Dendritic cell treated with granulocyte-macrophage colony-stimulating factor and Interleukin-4, amounts not matched to agents 40 ng/mL and 50 ng/mL, for 4 days (primary cell): ENCODE results near the gene MRTFA.
"Not testable (repeated sequence)": the region's sequence is repeated elsewhere in the genome, so short reads cannot be mapped to it uniquely, and the experiment has no call there.

Experiments
- H3K27ac Mint-ChIP-seq: one replicate; pipeline ENCODE4 v1.8.0; 2022; ENCODE audit warnings: mild to moderate bottlenecking, mixed read lengths
- H3K27me3 Mint-ChIP-seq: one replicate; pipeline ENCODE4 v1.8.0; 2022; ENCODE audit warnings: mild to moderate bottlenecking, mixed read lengths
- H3K36me3 Mint-ChIP-seq: one replicate; pipeline ENCODE4 v1.8.0; 2022; ENCODE audit warnings: low read depth, mixed read lengths
- H3K4me1 Mint-ChIP-seq: one replicate; pipeline ENCODE4 v1.8.0; 2022; ENCODE audit warnings: low read depth, mixed read lengths
- H3K4me3 Mint-ChIP-seq: one replicate; pipeline ENCODE4 v1.8.0; 2022; ENCODE audit warnings: mild to moderate bottlenecking, moderate library complexity, mixed read lengths
- H3K9me3 Mint-ChIP-seq: one replicate; pipeline ENCODE4 v1.8.0; 2022; ENCODE audit warnings: mixed read lengths
- intact Hi-C: fragments of 100-400 bp; cut with micrococcal nuclease; formaldehyde crosslinking; loops from one replicate; pipeline ENCODE4 v1.15.0; 2022

MRTFA gene

GRCh38 chr22:40592352-40593113, 44.0 kb downstream of the MRTFA start:
- peaks cover 9% of the 10 kb centered on the region for H3K36me3 Mint-ChIP-seq
- intact Hi-C loops = no loop called here
- no peaks in the 10 kb centered on the region for H3K9me3 Mint-ChIP-seq
- no peaks in the 10 kb centered on the region for H3K27me3 Mint-ChIP-seq
- no peak overlapping the region for H3K27ac Mint-ChIP-seq
- H3K4me1 Mint-ChIP-seq = peaks cover 32% of the 10 kb centered on the region
- no peak overlapping the region for H3K4me3 Mint-ChIP-seq

- Mint-ChIP-seq H3K27ac (no peak overlapping the region), H3K9me3 (no peaks in the 10 kb centered on the region), H3K27me3 (no peaks in the 10 kb centered on the region), H3K4me3 (no peak overlapping the region), H3K4me1 (peaks cover 12% of the 10 kb centered on the region), H3K36me3 (peaks cover 38% of the 10 kb centered on the region)
- intact Hi-C loops = no loop called here
These were observed 47.8 kb downstream of the MRTFA start for GRCh38 chr22:40588726-40589125.

- no peaks in the 10 kb centered on the region for H3K9me3 Mint-ChIP-seq
- intact Hi-C loops = no loop called here
- no peak overlapping the region for H3K27ac Mint-ChIP-seq
- H3K4me3 Mint-ChIP-seq = no peak overlapping the region
- peaks cover 5% of the 10 kb centered on the region for H3K4me1 Mint-ChIP-seq
- H3K27me3 Mint-ChIP-seq = no peaks in the 10 kb centered on the region
- H3K36me3 Mint-ChIP-seq = peaks cover 38% of the 10 kb centered on the region
These were observed 49.7 kb downstream of the MRTFA start for GRCh38 chr22:40586781-40587180.

- Mint-ChIP-seq H3K4me1 (peaks cover 5% of the 10 kb centered on the region), H3K4me3 (no peak overlapping the region), H3K27ac (no peak overlapping the region), H3K27me3 (no peaks in the 10 kb centered on the region), H3K36me3 (peaks cover 38% of the 10 kb centered on the region), H3K9me3 (no peaks in the 10 kb centered on the region)
- intact Hi-C loops = no loop called here
These were observed 51.2 kb downstream of the MRTFA start for GRCh38 chr22:40585310-40585751.

GRCh38 chr22:40584766-40585165, 51.8 kb downstream of the MRTFA start:
- intact Hi-C loops, H3K27ac Mint-ChIP-seq, H3K9me3 Mint-ChIP-seq, H3K27me3 Mint-ChIP-seq, H3K4me3 Mint-ChIP-seq, H3K4me1 Mint-ChIP-seq: not testable (repeated sequence)
- peaks cover 38% of the 10 kb centered on the region for H3K36me3 Mint-ChIP-seq

- peaks cover 36% of the 10 kb centered on the region for H3K36me3 Mint-ChIP-seq
- H3K4me3 Mint-ChIP-seq = no peak overlapping the region
- H3K9me3 Mint-ChIP-seq = no peaks in the 10 kb centered on the region
- intact Hi-C loops = no loop called here
- peaks cover 5% of the 10 kb centered on the region for H3K4me1 Mint-ChIP-seq
- H3K27me3 Mint-ChIP-seq = no peaks in the 10 kb centered on the region
- no peak overlapping the region for H3K27ac Mint-ChIP-seq
These were observed 53.3 kb downstream of the MRTFA start for GRCh38 chr22:40583053-40583741.

GRCh38 chr22:40582063-40582462, 54.5 kb downstream of the MRTFA start:
- intact Hi-C loops = no loop called here
- H3K4me1 Mint-ChIP-seq = peaks cover 5% of the 10 kb centered on the region
- peaks cover 24% of the 10 kb centered on the region for H3K36me3 Mint-ChIP-seq
- H3K27ac Mint-ChIP-seq = no peak overlapping the region
- no peaks in the 10 kb centered on the region for H3K9me3 Mint-ChIP-seq
- H3K4me3 Mint-ChIP-seq = no peak overlapping the region
- no peaks in the 10 kb centered on the region for H3K27me3 Mint-ChIP-seq

- H3K4me3 Mint-ChIP-seq = no peak overlapping the region
- intact Hi-C loops = no loop called here
- peaks cover 13% of the 10 kb centered on the region for H3K36me3 Mint-ChIP-seq
- peaks cover 5% of the 10 kb centered on the region for H3K4me1 Mint-ChIP-seq
- H3K9me3 Mint-ChIP-seq = no peaks in the 10 kb centered on the region
- H3K27me3 Mint-ChIP-seq = no peaks in the 10 kb centered on the region
- H3K27ac Mint-ChIP-seq = no peak overlapping the region
These were observed 55.9 kb downstream of the MRTFA start for GRCh38 chr22:40580631-40581030.

- peaks cover 5% of the 10 kb centered on the region for H3K4me1 Mint-ChIP-seq
- H3K4me3 Mint-ChIP-seq = no peak overlapping the region
- intact Hi-C loops = no loop called here
- H3K27ac Mint-ChIP-seq = no peak overlapping the region
- no peaks in the 10 kb centered on the region for H3K36me3 Mint-ChIP-seq
- H3K9me3 Mint-ChIP-seq = no peaks in the 10 kb centered on the region
- H3K27me3 Mint-ChIP-seq = no peaks in the 10 kb centered on the region
These were observed 58.3 kb downstream of the MRTFA start for GRCh38 chr22:40578171-40578570.

GRCh38 chr22:40572976-40573375, 63.5 kb downstream of the MRTFA start:
- Mint-ChIP-seq H3K4me1 (peaks cover 14% of the 10 kb centered on the region), H3K27ac (peak overlapping the region; percentile 23), H3K4me3 (no peak overlapping the region), H3K36me3 (peaks cover 19% of the 10 kb centered on the region), H3K27me3 (no peaks in the 10 kb centered on the region), H3K9me3 (no peaks in the 10 kb centered on the region)
- intact Hi-C loops = no loop called here

- Mint-ChIP-seq H3K36me3 (peaks cover 19% of the 10 kb centered on the region), H3K9me3 (no peaks in the 10 kb centered on the region)
These were observed 64.6 kb downstream of the MRTFA start for GRCh38 chr22:40571887-40572286.

GRCh38 chr22:40567626-40568328, 68.7 kb downstream of the MRTFA start:
- peaks cover 24% of the 10 kb centered on the region for H3K4me1 Mint-ChIP-seq
- H3K9me3 Mint-ChIP-seq = no peaks in the 10 kb centered on the region
- no peak overlapping the region for H3K4me3 Mint-ChIP-seq
- H3K27ac Mint-ChIP-seq = no peak overlapping the region
- intact Hi-C loops = no loop called here
- peaks cover 16% of the 10 kb centered on the region for H3K36me3 Mint-ChIP-seq
- no peaks in the 10 kb centered on the region for H3K27me3 Mint-ChIP-seq

More at GRCh38 chr22:40571887-40572286, 64.6 kb downstream of the MRTFA start:
- Mint-ChIP-seq H3K4me3 (no peak overlapping the region), H3K27ac (no peak overlapping the region), H3K4me1 (peaks cover 14% of the 10 kb centered on the region), H3K27me3 (no peaks in the 10 kb centered on the region)
- intact Hi-C loops = no loop called here

GRCh38 chr22:40567106-40567505, 69.4 kb downstream of the MRTFA start:
- Mint-ChIP-seq H3K27ac (no peak overlapping the region), H3K4me1 (peaks cover 26% of the 10 kb centered on the region), H3K27me3 (no peaks in the 10 kb centered on the region), H3K9me3 (no peaks in the 10 kb centered on the region), H3K36me3 (peaks cover 9% of the 10 kb centered on the region), H3K4me3 (no peak overlapping the region)
- intact Hi-C loops = no loop called here

GRCh38 chr22:40560994-40561515, 75.5 kb downstream of the MRTFA start:
- intact Hi-C loops = no loop called here
- peaks cover 13% of the 10 kb centered on the region for H3K36me3 Mint-ChIP-seq
- H3K27me3 Mint-ChIP-seq = no peaks in the 10 kb centered on the region
- H3K4me3 Mint-ChIP-seq = no peak overlapping the region
- H3K27ac Mint-ChIP-seq = no peak overlapping the region
- H3K4me1 Mint-ChIP-seq = peaks cover 24% of the 10 kb centered on the region
- H3K9me3 Mint-ChIP-seq = no peaks in the 10 kb centered on the region
